GM19193 (cell line): Measurements from ENCODE around the gene RAB4A.

Experiments used
- POLR2A ChIP-seq: IDR thresholded peaks from 4 replicates; pipeline ENCODE4 v1.6.1; 2011; ENCODE audit not compliant: insufficient read depth, insufficient read length; ENCODE audit errors: extremely low read depth

RAB4A gene

DNA sequence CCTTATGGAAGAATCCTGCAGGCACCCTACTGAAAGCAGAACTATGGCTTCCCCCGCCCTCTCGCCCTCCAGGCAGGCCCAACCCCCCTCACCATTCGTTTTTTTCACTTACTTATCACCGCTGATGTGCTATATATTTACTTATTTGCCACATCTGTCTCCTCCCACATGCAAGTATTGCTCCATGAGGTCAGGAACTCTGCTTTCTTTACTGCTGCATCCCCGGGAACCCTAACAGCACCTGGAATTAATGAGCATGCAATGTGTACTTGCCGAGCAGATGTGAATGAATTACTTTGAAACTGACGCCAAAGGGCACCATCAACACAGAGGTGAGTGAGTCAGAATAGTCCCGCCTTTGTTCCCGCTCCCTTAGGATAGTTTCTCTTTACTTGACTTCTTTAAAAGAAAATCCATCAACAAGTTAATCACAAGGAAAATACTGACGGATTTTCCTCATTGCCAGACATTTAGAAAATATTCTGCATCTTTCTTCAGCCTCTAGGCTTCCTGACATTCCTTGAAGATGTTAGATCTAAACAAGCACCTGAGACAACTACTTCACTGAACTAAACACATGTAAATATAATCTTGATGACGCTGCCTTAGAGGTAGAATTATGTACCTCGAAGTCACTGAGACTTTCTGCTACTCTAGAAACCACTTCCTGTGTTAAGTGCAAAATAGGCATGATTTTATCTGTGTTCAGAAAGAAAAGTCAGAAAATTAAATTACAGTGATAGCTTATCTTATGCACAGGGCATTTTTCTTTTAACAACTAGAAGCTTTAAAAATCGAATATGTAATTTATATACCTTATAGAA is 17.5 kb upstream of the RAB4A start:
- TF ChIP-seq POLR2A, result no peak

DNA sequence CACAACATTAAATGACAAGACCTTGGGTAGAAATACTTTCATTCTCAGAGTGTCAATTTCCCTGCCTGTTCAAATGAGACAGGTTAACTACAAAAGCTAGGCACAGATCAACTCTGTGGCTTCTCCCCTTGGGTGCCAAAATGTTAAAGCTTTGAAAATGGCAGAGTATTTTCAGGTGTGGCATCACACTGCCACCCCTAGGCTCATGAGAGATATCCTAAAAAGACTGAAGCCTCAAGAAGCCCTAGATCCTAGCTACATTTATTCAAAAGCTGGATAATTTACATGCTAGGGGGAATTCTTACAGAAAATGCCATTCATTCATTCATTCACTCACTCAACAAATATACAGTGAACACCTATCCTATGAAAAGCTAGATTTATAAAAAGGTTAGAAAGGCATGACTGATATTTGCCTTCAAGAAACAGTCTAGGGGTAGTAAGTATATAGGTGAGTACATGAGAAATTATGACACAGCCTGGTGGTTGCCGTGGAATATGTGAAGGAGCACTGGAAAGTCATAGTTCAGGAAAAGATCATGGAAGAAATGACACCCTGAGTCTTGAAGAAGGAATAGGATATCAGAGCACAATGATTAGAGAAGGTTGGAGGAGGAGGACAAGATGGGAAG is 15.9 kb upstream of the RAB4A start:
- no peak for TF ChIP-seq POLR2A

GRCh38 chr1:229258031-229258756 is 12.7 kb upstream of the RAB4A start:
- TF ChIP-seq POLR2A, result no peak

GRCh38 chr1:229258757-229259060 is 12.2 kb upstream of the RAB4A start:
- TF ChIP-seq POLR2A, result no peak

GRCh38 chr1:229260297-229260696 is 10.6 kb upstream of the RAB4A start:
- no peak for TF ChIP-seq POLR2A

- TF ChIP-seq POLR2A, result no peak
These were observed 8.7 kb upstream of the RAB4A start for GRCh38 chr1:229262239-229262638.

DNA sequence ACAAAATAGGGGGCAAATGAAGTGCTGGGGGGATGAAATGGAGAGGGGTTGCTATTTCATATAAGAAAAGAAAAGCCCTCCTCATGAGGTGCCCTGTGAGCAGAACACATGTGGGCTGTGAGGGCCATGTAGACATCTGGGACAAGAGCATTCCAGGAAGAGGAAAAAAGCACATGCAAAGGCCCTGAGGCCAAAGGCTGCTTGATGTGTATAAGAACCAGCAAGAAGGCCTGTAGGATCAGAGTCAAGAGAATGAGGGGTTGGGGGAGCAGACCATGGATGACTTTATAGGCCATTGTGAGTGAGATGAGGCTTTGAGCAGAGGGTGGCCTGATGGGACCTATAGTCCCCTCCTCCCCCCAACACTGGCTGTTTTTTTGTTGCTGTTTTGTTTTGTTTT is 7.7 kb upstream of the RAB4A start:
- TF ChIP-seq POLR2A, result no peak

- TF ChIP-seq POLR2A, result no peak
These were observed 6.8 kb upstream of the RAB4A start for GRCh38 chr1:229264068-229264467.

- TF ChIP-seq POLR2A, result no peak
These were observed 6.4 kb upstream of the RAB4A start for GRCh38 chr1:229264487-229264886.

DNA sequence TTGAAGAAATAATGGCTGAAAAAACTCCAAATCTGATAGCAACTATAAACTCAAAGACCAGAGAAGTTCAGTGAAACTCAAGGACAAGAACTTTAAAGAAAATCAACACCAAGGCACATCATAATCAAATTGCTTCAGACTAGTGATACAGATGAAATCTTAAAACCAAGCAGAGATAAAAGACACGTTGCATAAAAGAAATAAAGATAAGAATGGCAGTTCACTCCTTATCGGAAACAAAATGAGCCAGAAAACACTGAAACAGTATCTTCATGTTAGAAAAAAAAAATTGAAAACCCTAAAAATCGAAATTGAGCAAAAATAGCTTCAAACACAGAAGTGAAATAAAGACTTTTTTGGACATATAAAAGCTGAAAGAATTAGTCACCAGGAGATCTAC is 4.6 kb upstream of the RAB4A start:
- no peak for TF ChIP-seq POLR2A

GRCh38 chr1:229266832-229267500 is 3.9 kb upstream of the RAB4A start:
- no peak for TF ChIP-seq POLR2A

- no peak for TF ChIP-seq POLR2A
These were observed 2.4 kb upstream of the RAB4A start for GRCh38 chr1:229268505-229268904.

DNA sequence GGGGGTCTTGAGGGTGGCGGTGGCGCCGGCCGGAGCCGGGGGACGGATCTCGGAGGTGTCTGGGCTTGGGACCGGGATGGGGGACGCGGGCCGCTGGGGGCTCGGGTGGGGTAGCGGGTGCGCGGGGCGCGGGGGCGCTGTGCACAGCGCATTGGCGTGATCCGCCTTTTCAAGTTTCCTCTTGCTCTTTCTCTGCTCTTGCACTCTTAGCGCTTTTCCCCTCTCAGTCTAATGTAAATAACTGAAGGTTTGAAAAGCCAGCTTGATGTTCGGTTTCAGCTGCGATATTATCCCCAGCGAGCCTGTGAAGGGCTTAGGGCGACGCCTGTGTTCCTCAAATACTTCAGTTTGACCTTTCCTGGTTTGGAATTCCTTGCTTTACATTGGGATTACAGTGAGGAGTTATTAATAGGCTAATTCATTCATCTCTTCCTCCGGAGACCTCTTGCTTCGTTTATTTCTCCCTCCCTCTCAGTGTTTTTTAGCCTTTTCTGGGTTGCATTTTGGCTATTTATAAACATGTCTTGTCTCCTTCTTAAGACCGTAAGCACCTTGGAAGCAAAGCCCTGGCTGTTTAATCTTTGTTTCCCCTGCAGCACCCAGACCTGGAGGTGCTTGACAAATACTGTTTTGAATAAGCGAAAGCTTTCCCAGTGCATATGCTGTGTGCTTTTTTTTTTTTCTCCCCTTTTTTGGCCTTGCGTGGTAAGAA is 693 bp downstream of the RAB4A start:
- no peak for TF ChIP-seq POLR2A

GRCh38 chr1:229272164-229273158 is 1.6 kb downstream of the RAB4A start:
- TF ChIP-seq POLR2A, result no peak

GRCh38 chr1:229273507-229274232 is 2.8 kb downstream of the RAB4A start:
- TF ChIP-seq POLR2A, result no peak
